ENCODE data around the gene ERCC5.

ERCC5 gene

GRCh38 chr13:102872131-102872530, 26.3 kb downstream of the ERCC5 start:
- Mint-ChIP-seq H3K9me3 (no peaks in the 10 kb centered on the region), H3K27me3 (ENCODE audit: low read depth, poor library complexity) (peaks cover 2% of the 10 kb centered on the region), H3K36me3 (ENCODE audit: low read depth) (peaks cover 50% of the 10 kb centered on the region), H3K27ac (no peak overlapping the region), H3K4me1 (peaks cover 6% of the 10 kb centered on the region), H3K4me3 (no peak overlapping the region)
- no peak for DNase-seq
- no peak for TF ChIP-seq CTCF (IDR thresholded peaks at IDR 0.05)

- Mint-ChIP-seq H3K27ac (no peak overlapping the region), H3K36me3 (ENCODE audit: low read depth) (peaks cover 50% of the 10 kb centered on the region)
These were observed 26.7 kb downstream of the ERCC5 start for GRCh38 chr13:102872531-102872930.

GRCh38 chr13:102873653-102874052, 27.8 kb downstream of the ERCC5 start:
- Mint-ChIP-seq H3K9me3 (no peaks in the 10 kb centered on the region), H3K4me3 (no peak overlapping the region)

More at GRCh38 chr13:102872531-102872930, 26.7 kb downstream of the ERCC5 start:
- no peak for TF ChIP-seq CTCF (IDR thresholded peaks at IDR 0.05)
- Mint-ChIP-seq H3K9me3 (no peaks in the 10 kb centered on the region), H3K4me1 (peaks cover 6% of the 10 kb centered on the region), H3K27me3 (ENCODE audit: low read depth, poor library complexity) (peaks cover 2% of the 10 kb centered on the region), H3K4me3 (no peak overlapping the region)
- DNase-seq, result no peak

GRCh38 chr13:102875256-102875655, 29.4 kb downstream of the ERCC5 start:
- Mint-ChIP-seq H3K4me3 (no peak overlapping the region), H3K4me1 (peaks cover 11% of the 10 kb centered on the region), H3K36me3 (ENCODE audit: low read depth) (peaks cover 48% of the 10 kb centered on the region), H3K9me3 (no peaks in the 10 kb centered on the region), H3K27me3 (ENCODE audit: low read depth, poor library complexity) (peaks cover 2% of the 10 kb centered on the region), H3K27ac (no peak overlapping the region)
- no peak for DNase-seq
- TF ChIP-seq CTCF (IDR thresholded peaks at IDR 0.05), result no peak

More at GRCh38 chr13:102873653-102874052, 27.8 kb downstream of the ERCC5 start:
- H3K36me3 Mint-ChIP-seq (ENCODE audit: low read depth), result peaks cover 48% of the 10 kb centered on the region
- no peak for TF ChIP-seq CTCF (IDR thresholded peaks at IDR 0.05)
- H3K27me3 Mint-ChIP-seq (ENCODE audit: low read depth, poor library complexity), result peaks cover 2% of the 10 kb centered on the region
- no peak for DNase-seq
- H3K27ac Mint-ChIP-seq, result no peak overlapping the region
- H3K4me1 Mint-ChIP-seq, result peaks cover 11% of the 10 kb centered on the region

GRCh38 chr13:102877303-102877702, 31.5 kb downstream of the ERCC5 start:
- no peak for DNase-seq

More at GRCh38 chr13:102877303-102877702, 31.5 kb downstream of the ERCC5 start:
- TF ChIP-seq CTCF (IDR thresholded peaks at IDR 0.05), result no peak
- no peak overlapping the region for H3K27ac Mint-ChIP-seq
- peaks cover 5% of the 10 kb centered on the region for H3K4me1 Mint-ChIP-seq
- H3K4me3 Mint-ChIP-seq, result no peak overlapping the region
- no peaks in the 10 kb centered on the region for H3K9me3 Mint-ChIP-seq
- peaks cover 46% of the 10 kb centered on the region for H3K36me3 Mint-ChIP-seq (ENCODE audit: low read depth)
- H3K27me3 Mint-ChIP-seq (ENCODE audit: low read depth, poor library complexity), result peaks cover 2% of the 10 kb centered on the region
